Activated T-cell treated with anti-CD3 and anti-CD28 coated beads for 24 hours (primary cell): Measurements from ENCODE around the gene TGIF1.
"Not testable (repeated sequence)": the region's sequence is repeated elsewhere in the genome, so short reads cannot be mapped to it uniquely, and the experiment has no call there.

Source experiments
- DNase-seq: peaks from one replicate; pipeline ENCODE4 v3.0.0-alpha.2; 2020; ENCODE audit warnings: low read depth

TGIF1 gene

DNA sequence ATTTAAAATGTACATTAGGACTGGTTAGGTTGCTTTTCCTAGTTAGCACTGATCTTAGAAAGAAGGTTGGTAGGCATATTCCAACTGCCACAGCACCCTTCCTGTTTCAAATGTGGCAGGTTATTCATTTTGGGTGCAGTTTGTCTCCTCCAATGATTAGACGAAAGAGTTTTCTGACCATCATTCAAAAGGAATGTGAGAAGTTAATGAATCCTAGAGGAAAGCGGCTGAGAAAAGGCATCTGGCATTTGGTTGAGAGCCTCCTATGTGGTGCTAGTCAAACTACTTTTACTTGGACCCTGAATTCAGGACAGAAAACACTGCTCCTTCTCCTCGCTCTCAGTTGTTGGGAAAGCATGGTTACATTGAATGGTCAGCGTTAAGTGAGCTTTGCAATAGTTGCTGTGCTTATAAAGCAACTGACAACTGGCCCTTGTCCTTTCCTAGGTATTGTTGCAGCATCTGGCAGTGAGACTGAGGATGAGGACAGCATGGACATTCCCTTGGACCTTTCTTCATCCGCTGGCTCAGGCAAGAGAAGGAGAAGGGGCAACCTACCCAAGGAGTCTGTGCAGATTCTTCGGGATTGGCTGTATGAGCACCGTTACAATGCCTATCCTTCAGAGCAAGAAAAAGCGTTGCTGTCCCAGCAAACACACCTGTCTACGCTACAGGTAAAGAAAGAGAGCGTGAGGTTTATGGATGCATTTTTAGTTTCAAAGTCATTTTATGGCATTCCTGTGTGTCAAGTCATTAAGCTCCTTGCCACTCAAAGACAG lies 6.1 kb downstream of the TGIF1 start:
- DNase-seq, result no peak

DNA sequence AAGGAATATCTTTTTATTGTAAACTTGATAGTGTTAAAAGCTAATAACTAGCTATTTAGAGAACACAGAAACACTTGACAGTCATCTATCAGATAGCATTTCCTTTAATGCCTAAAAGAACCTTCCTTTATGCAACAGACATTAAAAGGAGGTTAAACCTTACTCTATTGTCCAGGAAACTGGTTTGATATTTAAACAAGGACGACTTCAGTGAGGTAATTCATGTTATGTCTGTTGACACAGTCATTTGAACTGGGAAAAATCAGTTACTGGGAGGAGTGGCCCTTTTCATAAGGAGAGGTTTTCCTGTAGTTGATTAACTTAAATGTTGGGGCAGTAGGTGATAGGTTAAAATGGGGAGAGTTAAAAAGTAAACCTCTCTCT lies 6.7 kb downstream of the TGIF1 start:
- DNase-seq, result no peak

DNA sequence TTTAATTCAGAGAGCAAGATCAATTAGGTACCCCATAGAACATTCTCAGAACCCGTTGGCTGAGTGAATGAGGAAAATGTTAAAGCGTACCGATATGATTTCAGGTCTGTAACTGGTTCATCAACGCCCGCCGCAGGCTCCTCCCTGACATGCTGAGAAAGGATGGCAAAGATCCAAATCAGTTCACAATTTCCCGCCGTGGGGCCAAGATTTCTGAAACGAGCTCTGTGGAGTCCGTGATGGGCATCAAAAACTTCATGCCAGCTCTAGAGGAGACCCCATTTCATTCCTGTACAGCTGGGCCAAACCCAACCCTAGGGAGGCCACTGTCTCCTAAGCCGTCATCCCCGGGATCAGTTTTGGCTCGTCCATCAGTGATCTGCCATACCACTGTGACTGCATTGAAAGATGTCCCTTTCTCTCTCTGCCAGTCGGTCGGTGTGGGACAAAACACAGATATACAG lies 7.3 kb downstream of the TGIF1 start:
- no peak for DNase-seq

DNA sequence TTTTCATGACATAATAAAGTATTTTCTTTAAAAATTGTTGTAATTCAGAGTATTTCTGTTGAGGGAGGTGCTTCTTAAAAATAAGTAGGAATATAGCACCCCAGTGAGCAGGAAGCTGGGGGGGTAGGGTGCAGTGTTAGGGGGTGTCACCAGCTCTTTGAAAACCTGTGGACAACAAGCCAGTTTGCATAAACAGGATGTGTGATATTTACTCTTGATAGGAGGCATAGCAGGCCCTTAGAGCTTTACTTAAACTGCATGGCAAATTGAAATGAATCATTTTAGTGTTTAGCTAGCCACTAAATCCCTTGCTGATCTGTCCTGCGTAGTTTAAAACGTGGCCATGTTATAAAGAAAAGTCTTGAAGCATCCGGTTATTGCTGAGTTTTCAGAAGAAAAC lies 8.4 kb downstream of the TGIF1 start:
- DNase-seq, result no peak

DNA sequence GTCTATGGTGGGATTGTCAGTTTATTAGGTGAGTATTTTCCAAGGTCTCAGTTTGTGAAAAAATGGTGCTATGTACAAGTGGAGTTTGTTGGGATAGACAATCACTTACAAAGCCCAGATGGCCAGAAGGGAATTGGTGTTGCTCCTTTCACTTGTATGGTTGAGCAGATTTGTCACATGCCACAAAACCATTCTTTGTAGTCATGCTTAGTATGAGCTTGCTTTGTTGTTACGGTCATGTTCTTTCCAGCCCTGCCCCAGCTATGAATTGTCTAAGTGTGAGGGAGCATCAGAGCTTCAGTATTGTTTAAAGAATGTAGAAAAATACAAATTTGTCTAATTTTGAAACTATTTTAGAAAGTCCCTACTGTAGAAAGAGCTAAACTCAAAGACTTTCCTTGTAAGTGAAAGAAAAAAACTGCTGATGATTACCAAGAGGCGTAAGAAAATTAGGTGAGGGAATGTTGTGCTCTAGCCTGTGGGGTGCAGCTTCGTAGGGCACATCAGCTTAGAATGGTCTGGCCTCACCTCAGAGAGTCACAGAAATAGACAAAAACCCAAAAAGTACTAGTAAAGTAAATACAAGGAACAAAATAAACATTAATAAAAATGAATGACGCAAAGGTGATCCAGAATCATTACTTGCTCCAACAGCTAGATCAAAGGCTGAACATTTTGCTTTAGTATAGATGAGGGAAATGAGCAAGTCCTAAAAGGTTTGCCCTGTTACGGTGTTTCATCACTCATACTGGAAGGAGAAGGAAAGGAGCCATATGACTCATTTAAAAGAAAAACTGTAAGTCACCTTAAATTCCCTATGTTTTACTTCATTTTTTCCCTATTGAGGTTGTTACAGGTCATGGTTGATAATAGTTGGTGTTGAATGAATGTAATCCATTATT lies 9.2 kb downstream of the TGIF1 start:
- no peak for DNase-seq

DNA sequence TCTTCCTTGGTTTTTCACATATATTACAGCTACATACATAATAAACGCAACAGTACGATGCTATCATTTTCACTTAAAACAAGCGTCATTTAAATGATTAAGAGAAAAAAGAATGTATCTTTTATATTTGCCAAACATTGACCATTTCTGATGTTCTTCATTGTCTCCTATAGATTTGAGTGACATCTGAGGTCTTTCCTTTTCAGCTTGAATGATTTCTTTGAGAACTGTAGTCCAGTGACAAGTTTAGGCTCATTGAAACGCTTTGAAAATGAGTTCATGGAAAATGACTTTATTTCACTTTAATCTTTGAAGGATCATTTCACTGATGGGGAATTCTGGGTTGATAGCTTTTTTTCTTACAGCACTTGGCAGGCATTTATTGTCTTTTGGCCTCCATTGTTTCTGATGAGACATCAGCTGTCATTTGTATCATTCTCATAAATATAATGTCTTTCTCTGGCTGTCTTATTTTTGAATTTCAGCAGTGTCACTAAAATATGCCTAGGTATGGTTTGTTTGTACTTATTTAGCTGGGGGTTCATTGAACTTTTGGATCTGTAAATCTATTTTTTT lies 10.9 kb downstream of the TGIF1 start:
- DNase-seq, result no peak

DNA sequence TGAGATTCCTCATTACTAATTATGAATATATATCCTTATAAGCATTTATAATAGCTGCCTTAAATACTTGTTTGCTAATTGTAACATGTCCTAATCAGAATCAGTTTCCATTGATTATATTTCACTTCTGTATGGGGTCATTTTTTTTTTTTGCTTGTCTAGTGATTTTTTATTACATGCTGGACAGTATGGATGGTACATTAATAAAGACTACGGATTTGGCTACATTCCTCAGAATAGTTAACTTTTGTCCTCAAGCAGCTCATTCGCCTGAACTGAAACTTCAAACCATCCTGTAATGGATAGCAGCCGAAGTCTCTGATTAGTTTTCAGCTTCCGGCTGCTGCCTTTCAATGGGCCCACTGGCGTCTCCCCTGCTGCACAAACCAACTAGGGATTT lies 11.7 kb downstream of the TGIF1 start:
- DNase-seq, result no peak

DNA sequence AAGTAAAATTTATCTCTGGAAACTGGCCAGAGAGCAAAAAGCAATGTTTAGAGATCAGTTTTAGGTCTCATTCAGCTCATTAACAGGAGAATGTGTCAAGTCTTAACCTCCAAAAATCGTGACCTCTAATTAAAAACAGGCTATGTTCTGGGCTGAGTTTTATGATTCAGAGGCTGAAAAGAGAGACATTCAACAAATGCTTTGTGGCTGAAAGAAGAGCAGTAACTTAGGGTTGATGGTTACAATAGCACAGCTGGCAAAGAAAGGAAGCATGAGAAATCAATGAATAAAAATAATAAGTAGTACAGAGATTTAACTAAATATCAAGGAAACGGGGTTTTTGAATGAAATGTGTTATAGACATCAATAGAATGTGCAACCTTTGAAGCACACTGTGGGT lies 13.1 kb downstream of the TGIF1 start:
- no peak for DNase-seq

DNA sequence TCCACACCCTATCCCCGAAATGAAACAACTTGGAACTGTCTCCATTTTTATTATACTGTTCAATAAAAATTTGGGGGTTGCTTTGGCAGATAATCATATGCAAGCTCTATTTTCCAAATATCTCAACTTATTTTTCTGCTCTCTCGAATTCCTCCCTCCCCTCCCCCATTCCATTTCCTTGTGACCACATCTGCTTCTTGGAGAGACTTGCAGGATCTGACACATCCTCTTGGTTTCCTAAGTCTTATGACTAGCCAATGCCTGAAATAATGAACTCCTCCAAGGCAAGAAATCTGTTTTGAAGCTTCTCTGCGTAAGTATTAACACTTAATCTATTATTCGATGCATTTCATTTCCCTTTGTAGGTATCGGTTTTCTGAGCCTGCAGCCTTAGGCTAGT lies 16.1 kb downstream of the TGIF1 start:
- DNase-seq, result no peak

DNA sequence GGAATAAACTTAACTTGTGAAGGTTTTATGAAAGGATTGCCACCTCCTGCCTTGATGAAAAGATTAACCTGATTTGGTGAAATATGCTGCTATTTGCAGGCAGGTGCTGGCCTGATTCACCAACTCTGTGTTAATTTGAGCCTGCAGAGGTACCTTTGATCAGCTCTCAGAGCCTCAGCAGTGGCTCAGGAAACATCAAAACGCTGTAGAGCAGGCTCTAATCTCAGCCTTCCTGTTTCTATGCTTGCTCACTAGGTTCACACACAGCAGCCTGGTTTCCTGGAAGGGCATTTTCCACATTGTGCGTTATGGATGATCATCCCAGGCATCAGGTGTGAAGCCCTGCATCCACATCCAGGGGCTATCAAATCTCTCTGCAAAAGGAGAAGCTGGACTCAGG lies 16.9 kb downstream of the TGIF1 start:
- no peak for DNase-seq

DNA sequence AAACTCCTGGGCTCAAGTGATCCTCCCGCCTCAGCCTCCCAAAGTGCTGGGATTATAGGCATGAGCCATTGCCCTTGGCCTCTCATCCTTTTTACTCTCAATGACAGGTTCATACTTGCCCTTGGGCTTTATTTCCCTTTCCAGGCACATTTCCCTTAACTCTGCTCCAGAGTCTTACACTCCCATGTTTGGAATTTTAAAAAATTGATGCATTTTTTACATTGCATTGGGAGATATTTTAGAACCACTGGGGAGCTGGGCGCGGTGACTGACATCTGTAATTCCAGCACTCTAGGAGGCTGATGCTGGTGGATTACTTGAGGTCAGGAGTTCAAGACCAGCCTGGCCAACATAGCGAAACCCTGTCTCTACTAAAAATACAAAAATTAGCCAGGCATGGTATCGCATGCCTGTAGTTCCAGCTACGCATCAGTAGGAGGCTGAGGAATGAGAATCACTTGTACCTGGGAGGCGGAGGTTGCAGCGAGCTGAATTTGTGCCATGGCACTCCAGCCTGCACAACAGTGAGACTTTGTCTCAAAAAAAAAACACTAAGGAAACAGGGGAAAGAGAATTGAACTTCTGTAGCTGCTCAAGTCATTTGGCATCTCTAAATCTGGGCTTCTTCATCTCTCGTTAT lies 18.2 kb downstream of the TGIF1 start:
- DNase-seq, result no peak

DNA sequence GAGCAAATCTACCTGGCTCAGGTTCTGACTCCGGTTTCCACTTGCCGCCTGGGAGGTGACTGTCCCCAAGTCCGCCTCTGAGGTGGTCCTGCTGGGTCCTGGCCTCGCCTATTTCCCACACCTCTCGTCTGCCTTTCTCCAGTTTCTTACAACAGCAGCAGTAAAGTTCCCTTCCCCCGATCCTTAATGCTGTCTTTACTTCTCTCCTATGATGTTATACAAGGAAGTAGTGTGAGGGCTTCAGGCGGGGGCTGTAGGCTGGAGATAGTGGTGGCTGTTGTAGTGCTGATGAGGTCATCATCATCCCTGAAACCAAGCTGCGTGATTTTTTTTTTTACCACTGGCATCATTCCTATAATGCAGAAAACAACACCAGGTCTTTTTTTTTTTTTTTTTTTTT lies 18.9 kb downstream of the TGIF1 start:
- no peak for DNase-seq

DNA sequence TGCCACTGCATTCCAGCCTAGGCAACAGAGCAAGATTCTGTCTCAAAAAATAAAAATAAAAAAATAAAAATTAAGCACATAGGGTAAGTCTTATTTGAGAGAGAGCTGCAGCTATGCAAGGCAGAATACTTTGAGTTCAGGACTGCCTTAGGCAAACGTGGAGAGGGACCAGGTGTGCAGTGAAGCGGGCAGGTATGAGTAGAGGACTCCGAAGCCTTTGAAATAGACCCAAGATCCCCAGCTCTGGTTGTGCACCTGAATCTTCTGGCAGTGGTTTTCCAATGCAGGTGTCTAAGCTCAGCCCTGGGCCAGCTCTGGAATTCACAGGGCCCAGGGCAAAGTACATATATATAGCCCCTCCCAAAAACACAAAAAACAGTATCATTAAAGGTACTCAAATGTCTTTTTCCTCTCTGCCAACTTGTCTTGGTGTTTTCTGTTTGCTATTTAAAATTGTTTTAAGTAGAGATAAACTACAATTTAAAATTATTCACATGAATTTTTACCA lies 21.2 kb downstream of the TGIF1 start:
- DNase-seq, result no peak

DNA sequence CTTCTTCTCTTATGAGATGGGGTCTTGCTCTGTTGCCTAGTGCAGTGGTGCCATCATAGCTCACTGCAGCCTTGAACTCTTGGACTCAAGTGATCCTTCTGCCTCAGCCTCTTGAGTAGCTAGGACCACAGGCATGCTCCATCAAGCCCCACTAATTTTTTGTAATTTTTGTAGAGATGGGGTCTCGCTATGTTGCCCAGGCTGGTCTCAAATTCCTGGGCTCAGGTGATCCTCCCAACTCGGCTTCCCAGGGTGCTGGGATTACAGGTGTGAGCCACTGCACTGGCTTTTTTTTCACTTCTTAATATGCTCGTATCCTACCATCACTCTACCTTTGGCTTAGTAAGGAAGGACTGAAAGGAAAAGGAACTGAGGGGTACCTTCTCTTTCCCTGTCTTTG lies 22.1 kb downstream of the TGIF1 start:
- not testable (repeated sequence) for DNase-seq

DNA sequence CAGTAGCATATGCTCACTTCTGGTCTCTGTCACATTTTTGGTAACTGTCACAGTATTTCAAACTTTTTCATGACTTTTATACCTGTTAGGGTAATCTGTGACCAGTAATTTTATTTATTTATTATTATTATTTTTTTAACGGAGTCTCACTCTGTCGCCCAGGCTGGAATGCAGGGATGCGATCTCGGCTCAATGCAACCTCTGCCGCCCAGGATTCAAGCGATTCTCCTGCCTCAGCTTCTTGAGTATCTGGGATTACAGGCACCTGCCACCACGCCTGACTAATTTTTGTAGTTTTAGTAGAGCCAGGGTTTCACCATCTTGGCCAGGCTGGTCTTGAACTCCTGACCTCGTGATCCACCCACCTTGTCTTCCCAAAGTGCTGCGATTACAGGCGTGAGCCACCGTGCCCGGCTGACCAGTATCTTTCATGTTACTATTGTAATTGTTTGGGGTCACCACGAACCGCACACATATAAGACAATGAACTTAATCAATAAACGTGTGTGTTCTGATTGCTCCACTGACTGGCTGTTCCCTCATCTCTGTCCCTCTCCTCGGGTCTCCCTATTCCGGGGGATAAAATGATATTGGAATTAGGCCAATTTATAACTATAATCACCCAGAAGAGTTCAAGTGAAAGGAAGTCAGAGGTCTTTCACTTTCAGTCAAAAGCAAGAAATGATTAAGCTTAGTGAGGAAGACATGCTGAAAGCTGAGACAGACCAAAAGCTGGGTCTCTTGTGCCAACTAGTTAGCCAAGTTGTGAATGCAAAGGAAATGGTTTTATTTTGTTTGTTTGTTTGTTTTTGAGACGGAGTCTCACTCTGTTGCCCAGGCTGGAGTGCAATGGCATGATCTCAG lies 22.9 kb downstream of the TGIF1 start:
- no peak for DNase-seq

DNA sequence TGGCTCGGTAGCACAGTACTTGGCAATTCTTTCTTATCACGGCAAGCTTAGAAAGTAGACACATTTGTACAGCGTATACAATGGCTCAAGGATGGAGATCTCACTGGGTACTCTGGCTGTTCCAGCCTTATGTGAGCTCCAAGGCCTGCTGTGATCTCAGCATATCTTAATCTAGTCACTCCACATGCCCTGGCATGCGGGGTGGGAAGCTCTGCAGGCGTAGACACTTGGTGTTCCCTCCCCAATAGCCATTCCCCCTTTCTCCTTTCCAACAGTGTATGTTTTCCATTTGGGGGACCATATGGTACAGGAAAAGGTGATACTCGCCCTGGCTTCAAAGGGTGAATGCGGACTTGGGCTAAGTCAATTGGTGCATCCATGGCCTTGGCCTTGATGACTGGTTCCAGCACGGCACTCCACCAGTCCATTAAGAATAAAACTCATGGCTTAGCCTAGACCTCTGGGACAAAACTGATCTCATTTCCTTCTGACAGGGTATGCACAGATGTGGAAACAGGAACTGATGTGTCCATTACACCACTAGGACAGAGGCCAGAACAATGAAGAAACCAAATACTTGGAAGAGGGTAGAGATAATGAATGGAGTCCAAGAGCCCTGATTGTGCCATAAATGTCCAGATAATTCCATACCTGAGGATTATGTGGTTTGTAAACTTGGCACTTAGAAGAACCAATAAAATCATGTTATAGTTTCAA lies 28.4 kb downstream of the TGIF1 start:
- DNase-seq, result no peak

DNA sequence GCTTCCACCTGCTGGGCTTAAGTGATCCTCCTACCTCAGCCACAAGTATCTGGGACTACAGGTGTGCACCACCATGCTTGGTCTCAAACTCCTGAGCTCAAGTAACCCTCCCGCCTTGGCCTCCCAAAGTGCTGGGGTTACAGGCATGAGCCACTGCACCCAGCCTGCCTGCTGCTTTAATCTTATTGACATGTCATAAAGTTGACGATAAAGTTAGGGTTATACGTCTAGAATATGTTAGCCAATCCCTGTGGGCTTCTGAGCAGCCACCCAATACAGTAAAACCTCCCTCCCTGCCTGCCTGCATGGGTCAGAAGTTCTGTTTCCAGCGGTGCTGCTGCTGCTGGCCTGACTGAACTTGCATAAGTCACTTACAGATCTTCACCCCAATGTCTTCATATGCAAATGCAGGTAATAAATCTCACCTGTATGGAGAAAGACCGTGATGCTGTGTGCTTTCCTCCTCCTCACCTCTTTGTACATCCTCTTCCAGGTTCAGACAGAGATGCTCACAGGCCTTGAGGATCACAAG lies 30.1 kb downstream of the TGIF1 start:
- DNase-seq, result no peak

DNA sequence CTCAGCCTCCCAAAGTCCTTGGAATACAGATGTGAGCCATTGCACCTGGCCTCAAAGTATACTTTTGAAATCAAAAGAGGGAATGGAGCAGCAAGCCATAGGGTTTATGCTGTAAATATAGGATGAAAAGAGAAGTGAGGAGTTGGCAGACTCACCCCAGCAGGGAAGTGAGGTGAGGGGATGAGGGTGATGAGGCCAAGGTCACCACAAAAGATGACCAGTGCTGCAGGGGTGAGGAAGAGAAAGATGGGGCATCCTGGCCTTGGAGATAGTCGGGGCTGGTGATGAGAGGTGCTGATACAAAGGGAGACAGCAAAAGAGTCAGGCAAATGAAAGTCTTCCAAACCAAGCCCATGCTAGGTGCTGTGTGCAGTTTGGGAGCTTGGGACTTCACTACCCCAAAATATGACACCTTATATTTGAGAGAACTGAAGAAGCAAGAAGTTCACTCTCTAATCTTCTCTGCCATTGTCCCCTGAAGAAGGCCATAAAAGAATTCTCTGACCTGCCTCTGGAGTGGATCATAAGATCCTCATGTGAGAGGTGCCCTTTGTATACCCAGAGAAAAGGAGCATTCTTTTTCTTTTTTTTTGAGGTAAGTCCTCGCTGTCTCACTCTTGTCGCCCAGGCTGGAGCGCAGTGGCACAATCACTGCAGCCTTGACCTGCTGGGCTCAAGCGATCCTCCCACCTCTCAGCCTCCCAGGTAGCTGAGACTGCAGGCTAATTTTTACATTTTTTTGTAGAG lies 31.0 kb downstream of the TGIF1 start:
- DNase-seq, result no peak

DNA sequence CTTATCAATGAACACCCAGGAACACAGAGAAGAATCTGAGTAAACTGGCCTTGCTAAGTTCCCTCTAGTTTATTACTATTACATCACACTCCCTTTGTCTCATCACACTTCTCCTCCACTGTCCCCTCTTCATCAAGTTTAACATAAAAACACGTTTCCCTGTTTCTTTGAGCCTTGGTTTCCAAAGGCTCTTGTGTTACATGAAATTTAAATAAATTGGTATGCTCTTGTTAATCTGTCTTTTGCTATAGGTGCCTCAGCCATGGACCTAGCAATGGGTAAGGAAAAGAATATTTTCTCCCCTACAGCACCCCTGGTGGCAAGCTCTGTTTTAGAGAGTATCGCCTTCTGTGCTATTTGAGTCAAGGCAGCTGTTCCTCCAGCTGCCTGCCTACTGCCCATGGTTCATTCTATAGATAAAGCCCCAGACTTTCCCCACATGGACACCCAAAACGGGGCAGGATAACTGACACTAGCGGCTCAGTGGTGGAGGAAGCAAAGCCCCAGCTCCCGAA lies 31.8 kb downstream of the TGIF1 start:
- no peak for DNase-seq
